Neural progenitor cell (in vitro differentiated cells): ENCODE results near the gene SH2B2. TPM values are rescaled to one million over a fixed set of nuclear protein-coding genes. Genes with fewer than 3 reads are reported as not detected.

ENCODE experiments used
- DNase-seq: peaks from one replicate; pipeline ENCODE4 v3.0.0-alpha.2; 2016; ENCODE audit warnings: low spot score
- H2AFZ ChIP-seq: fragments of 200-600 bp; sonication (generic); replicated peaks from 2 replicates; pipeline ENCODE4 v1.6.1; 2016; ENCODE audit warnings: antibody characterized with exemption
- H3F3A ChIP-seq: fragments of 200-600 bp; sonication (generic); 2 replicates; pipeline ENCODE4 v1.6.1; 2016; ENCODE audit warnings: antibody characterized with exemption, low read depth
- H3K27ac ChIP-seq: fragments of 200-600 bp; sonication (generic); 2 replicates; pipeline ENCODE4 v1.5.1; 2016; ENCODE audit warnings: mild to moderate bottlenecking
- H3K27me3 ChIP-seq: fragments of 200-600 bp; sonication (generic); 2 replicates; pipeline ENCODE4 v1.6.1; 2016; ENCODE audit warnings: mild to moderate bottlenecking, moderate library complexity
- H3K36me3 ChIP-seq: fragments of 200-600 bp; sonication (generic); 2 replicates; pipeline ENCODE4 v1.5.1; 2016
- H3K4me1 ChIP-seq: fragments of 200-600 bp; sonication (generic); 2 replicates; pipeline ENCODE4 v1.6.1; 2016; ENCODE audit warnings: mixed run types
- H3K4me2 ChIP-seq: fragments of 200-600 bp; sonication (generic); 2 replicates; pipeline ENCODE4 v1.6.1; 2016
- H3K4me3 ChIP-seq: fragments of 200-600 bp; sonication (generic); 2 replicates; pipeline ENCODE4 v1.5.1; 2016
- H3K79me2 ChIP-seq: fragments of 200-600 bp; sonication (generic); 2 replicates; pipeline ENCODE4 v1.6.1; 2016; ENCODE audit warnings: low read depth
- H3K9ac ChIP-seq: fragments of 200-600 bp; sonication (generic); 2 replicates; pipeline ENCODE4 v1.6.1; 2016
- H3K9me3 ChIP-seq: fragments of 200-600 bp; sonication (generic); 2 replicates; pipeline ENCODE4 v1.5.1; 2016; ENCODE audit warnings: low read depth
- H4K20me1 ChIP-seq: fragments of 200-600 bp; sonication (generic); 2 replicates; pipeline ENCODE4 v1.6.1; 2016; ENCODE audit warnings: low read depth
- H3K27ac Mint-ChIP-seq: 3 replicates; pipeline ENCODE4 v1.8.0; 2021; ENCODE audit warnings: mixed read lengths
- H3K27me3 Mint-ChIP-seq: 2 replicates; pipeline ENCODE4 v1.8.0; 2022; ENCODE audit warnings: low read depth, mild to moderate bottlenecking, inconsistent platforms, moderate library complexity, mixed read lengths; ENCODE audit not compliant: insufficient read depth
- H3K36me3 Mint-ChIP-seq: 3 replicates; pipeline ENCODE4 v1.8.0; 2021; ENCODE audit warnings: mixed read lengths
- H3K4me1 Mint-ChIP-seq: 3 replicates; pipeline ENCODE4 v1.8.0; 2021; ENCODE audit warnings: mixed read lengths
- H3K4me3 Mint-ChIP-seq: 3 replicates; pipeline ENCODE4 v1.8.0; 2021; ENCODE audit warnings: mild to moderate bottlenecking, moderate library complexity, mixed read lengths
- H3K9me3 Mint-ChIP-seq: 3 replicates; pipeline ENCODE4 v1.8.0; 2020; ENCODE audit warnings: mixed read lengths
- EZH2 ChIP-seq: fragments of 200-600 bp; sonication (generic); IDR thresholded peaks from 2 replicates; pipeline ENCODE4 v1.6.1; 2017; ENCODE audit warnings: antibody characterized with exemption, mild to moderate bottlenecking, moderate library complexity
- EZH2phosphoT487 ChIP-seq: fragments of 200-600 bp; sonication (generic); IDR thresholded peaks from 2 replicates; pipeline ENCODE4 v1.6.1; 2017; ENCODE audit warnings: antibody characterized with exemption
- total RNA-seq: library from RNA; depleted of rRNA; stranded (reverse); fragments of >200 nt; gene quantifications from 2 replicates; pipeline ENCODE4 v1.2.3, GENCODE V29; 2015; ENCODE audit warnings: low replicate concordance
- TF ChIP-seq, protein P1 (sequence below): fragments of 200-600 bp; sonication (generic); IDR thresholded peaks from 2 replicates; pipeline ENCODE4 v1.5.1; 2017; ENCODE audit warnings: antibody characterized with exemption, mild to moderate bottlenecking

The SH2B2 gene
- total RNA-seq, 1 donor from 2014 or later: 2.0 TPM

DNA sequence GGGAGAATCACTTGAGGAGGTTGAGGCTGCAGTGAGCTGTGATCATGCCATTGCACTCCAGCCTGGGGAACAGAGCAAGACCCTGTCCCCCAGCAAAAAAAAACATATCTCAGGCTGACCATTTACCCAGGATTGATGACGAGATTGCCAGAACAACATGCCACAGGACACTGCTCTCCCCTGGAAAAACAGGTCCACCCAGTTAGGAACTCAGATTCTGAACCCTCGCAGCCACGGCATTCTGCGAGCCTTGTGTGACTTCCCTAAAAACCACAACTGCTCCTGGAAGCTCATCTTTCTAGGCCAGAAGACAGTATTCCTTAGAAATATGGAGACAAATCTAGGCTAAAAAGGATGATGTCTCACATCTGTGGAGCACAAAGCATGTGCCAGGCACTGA is 42.1 kb upstream of the SH2B2 start:
- no peaks in the 10 kb centered on the region for H3K36me3 ChIP-seq
- TF ChIP-seq, protein P1, sequence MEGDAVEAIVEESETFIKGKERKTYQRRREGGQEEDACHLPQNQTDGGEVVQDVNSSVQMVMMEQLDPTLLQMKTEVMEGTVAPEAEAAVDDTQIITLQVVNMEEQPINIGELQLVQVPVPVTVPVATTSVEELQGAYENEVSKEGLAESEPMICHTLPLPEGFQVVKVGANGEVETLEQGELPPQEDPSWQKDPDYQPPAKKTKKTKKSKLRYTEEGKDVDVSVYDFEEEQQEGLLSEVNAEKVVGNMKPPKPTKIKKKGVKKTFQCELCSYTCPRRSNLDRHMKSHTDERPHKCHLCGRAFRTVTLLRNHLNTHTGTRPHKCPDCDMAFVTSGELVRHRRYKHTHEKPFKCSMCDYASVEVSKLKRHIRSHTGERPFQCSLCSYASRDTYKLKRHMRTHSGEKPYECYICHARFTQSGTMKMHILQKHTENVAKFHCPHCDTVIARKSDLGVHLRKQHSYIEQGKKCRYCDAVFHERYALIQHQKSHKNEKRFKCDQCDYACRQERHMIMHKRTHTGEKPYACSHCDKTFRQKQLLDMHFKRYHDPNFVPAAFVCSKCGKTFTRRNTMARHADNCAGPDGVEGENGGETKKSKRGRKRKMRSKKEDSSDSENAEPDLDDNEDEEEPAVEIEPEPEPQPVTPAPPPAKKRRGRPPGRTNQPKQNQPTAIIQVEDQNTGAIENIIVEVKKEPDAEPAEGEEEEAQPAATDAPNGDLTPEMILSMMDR: no peak
- TF ChIP-seq EZH2phosphoT487: no peak
- no peak for TF ChIP-seq EZH2
- Mint-ChIP-seq H3K27ac (no peak overlapping the region), H3K4me3 (no peak overlapping the region), H3K4me1 (no peaks in the 10 kb centered on the region), H3K9me3 (no peaks in the 10 kb centered on the region), H3K27me3 (peaks cover 2% of the 10 kb centered on the region), H3K36me3 (peaks cover 5% of the 10 kb centered on the region)
- no peaks in the 10 kb centered on the region for H4K20me1 ChIP-seq
- H3K4me3 ChIP-seq: no peak overlapping the region
- peaks cover 2% of the 10 kb centered on the region for H3K4me1 ChIP-seq
- no peak for DNase-seq
- H3K27me3 ChIP-seq: no peaks in the 10 kb centered on the region
- no peaks in the 10 kb centered on the region for H3K79me2 ChIP-seq
- no peak overlapping the region for H2AFZ ChIP-seq
- H3F3A ChIP-seq: no peaks in the 10 kb centered on the region
- H3K27ac ChIP-seq: no peak overlapping the region
- no peak overlapping the region for H3K4me2 ChIP-seq
- no peak overlapping the region for H3K9ac ChIP-seq
- H3K9me3 ChIP-seq: no peaks in the 10 kb centered on the region

DNA sequence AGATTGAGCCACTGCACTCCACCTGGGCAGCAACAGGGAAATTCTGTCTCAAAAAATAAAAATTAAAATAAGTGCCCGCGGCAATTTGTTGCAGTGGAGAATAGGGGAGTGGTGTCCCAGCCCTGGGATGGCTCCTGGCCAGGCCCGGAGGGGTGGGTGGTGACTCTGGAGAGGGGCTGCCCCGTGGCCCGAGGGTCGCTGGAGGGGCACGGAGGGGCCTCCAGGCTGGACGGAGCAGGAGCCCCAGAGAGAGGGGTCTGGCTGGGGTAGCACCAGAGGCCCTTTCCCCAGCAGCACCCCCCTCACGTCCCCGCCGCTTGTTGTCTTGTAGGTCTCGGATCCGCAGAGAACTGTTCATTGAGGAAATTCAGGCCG is 38.6 kb upstream of the SH2B2 start:
- peaks cover 9% of the 10 kb centered on the region for H3K36me3 Mint-ChIP-seq
- peaks cover 29% of the 10 kb centered on the region for H3K4me1 Mint-ChIP-seq
- Histone ChIP-seq H3K27me3 (no peaks in the 10 kb centered on the region), H3K79me2 (no peaks in the 10 kb centered on the region), H4K20me1 (no peaks in the 10 kb centered on the region), H3K4me2 (no peak overlapping the region), H3K27ac (no peak overlapping the region), H3F3A (peaks cover 32% of the 10 kb centered on the region), H3K36me3 (no peaks in the 10 kb centered on the region), H3K9me3 (no peaks in the 10 kb centered on the region), H3K9ac (no peak overlapping the region), H2AFZ (no peak overlapping the region), H3K4me3 (no peak overlapping the region), H3K4me1 (peaks cover 37% of the 10 kb centered on the region)
- DNase-seq: no peak
- no peak overlapping the region for H3K27ac Mint-ChIP-seq
- H3K27me3 Mint-ChIP-seq: peaks cover 2% of the 10 kb centered on the region
- TF ChIP-seq EZH2 (no peak), EZH2phosphoT487 (no peak)
- TF ChIP-seq, protein P1: no peak
- H3K9me3 Mint-ChIP-seq: no peaks in the 10 kb centered on the region
- no peak overlapping the region for H3K4me3 Mint-ChIP-seq

DNA sequence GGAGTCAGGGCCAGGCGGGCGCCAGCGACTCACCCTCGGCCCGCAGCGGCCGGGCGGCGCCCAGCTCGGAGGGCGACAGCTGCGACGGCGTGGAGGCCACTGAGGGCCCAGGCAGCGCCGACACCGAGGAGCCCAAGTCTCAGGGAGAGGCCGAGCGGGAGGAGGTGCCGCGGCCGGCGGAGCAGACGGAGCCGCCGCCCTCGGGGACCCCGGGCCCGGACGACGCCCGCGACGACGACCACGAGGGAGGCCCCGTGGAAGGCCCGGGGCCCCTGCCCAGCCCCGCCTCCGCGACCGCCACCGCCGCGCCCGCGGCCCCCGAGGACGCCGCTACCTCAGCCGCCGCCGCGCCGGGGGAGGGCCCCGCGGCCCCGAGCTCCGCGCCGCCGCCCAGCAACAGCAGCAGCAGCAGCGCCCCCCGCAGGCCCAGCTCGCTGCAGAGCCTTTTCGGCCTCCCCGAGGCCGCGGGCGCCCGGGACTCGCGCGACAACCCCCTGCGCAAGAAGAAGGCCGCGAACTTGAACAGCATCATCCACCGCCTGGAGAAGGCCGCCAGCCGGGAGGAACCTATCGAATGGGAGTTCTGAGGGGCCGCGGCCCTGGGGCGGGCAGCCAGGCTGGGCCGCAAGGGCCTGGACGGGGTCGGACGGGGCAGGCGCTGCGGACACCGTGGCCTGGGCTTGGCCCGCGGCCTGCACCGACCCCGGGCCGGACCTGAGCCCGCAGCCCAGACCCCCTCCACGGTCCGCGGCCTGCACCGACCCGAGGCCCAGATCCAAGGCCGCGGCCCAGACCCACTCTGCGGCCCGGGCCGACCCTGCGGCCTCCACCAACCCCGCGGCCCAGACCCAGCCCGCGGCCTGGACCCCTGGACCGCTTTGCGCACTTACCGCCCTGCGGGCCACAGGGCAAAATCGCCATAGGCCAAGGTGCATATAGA is 37.9 kb upstream of the SH2B2 start:
- Mint-ChIP-seq H3K4me1 (peaks cover 31% of the 10 kb centered on the region), H3K27me3 (peaks cover 2% of the 10 kb centered on the region), H3K9me3 (no peaks in the 10 kb centered on the region), H3K4me3 (no peak overlapping the region), H3K27ac (no peak overlapping the region), H3K36me3 (peaks cover 9% of the 10 kb centered on the region)
- Histone ChIP-seq H3K27ac (no peak overlapping the region), H3K4me1 (peaks cover 43% of the 10 kb centered on the region), H3K9ac (no peak overlapping the region), H3K4me2 (no peak overlapping the region), H2AFZ (no peak overlapping the region), H3K4me3 (no peak overlapping the region), H3K36me3 (no peaks in the 10 kb centered on the region), H4K20me1 (no peaks in the 10 kb centered on the region), H3F3A (peaks cover 34% of the 10 kb centered on the region), H3K9me3 (no peaks in the 10 kb centered on the region), H3K79me2 (no peaks in the 10 kb centered on the region), H3K27me3 (no peaks in the 10 kb centered on the region)
- TF ChIP-seq, protein P1: no peak
- no peak for TF ChIP-seq EZH2phosphoT487
- no peak for TF ChIP-seq EZH2
- no peak for DNase-seq
